Measurements from ENCODE around the gene SNW1.

DNA sequence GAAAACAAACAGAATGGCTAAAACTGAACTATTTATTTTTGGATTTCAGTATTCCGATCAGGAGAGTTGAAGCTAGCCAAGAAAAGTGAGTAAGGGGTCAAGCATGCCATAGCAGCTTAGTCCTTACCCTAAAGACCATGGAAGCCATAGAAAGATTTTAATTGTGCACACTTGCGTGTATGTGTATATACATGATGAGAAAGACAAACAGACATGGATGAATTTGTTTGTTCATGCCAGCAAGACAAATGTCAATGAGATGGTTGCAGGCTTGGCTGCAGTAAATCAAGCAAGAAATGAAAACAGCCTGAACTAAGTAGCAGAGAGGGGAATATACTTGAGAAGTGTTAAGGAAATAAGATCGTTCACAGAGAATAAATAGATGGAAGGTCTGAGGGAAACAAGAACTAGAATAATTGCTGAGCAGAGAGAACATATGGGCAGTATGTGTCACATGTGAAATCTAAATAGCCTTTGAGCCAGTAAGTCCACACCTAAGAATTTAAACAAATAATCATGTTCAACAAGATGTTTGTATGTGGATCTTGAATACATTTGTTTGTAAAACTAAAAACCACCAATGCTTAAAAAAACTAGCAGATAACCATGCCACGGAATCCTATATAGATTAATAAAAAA lies 14.8 kb downstream of the SNW1 start:
- TF ChIP-seq, protein P1, sequence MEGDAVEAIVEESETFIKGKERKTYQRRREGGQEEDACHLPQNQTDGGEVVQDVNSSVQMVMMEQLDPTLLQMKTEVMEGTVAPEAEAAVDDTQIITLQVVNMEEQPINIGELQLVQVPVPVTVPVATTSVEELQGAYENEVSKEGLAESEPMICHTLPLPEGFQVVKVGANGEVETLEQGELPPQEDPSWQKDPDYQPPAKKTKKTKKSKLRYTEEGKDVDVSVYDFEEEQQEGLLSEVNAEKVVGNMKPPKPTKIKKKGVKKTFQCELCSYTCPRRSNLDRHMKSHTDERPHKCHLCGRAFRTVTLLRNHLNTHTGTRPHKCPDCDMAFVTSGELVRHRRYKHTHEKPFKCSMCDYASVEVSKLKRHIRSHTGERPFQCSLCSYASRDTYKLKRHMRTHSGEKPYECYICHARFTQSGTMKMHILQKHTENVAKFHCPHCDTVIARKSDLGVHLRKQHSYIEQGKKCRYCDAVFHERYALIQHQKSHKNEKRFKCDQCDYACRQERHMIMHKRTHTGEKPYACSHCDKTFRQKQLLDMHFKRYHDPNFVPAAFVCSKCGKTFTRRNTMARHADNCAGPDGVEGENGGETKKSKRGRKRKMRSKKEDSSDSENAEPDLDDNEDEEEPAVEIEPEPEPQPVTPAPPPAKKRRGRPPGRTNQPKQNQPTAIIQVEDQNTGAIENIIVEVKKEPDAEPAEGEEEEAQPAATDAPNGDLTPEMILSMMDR (conservative IDR thresholded peaks at IDR 0.05 in 1 of 2, IDR thresholded peaks at IDR 0.05 in 1 of 2; ENCODE audit: extremely low read depth in 1 of 2, insufficient read depth in 1 of 2, low read depth in 1 of 2, low read length in 2 of 2): no peak
- no peak for TF ChIP-seq EZH2 (IDR thresholded peaks at IDR 0.05; ENCODE audit: borderline replicate concordance, low read length)
